HCT116 (cell line): ENCODE data around the gene AKR7A2.

Experiments
- CTCF ChIP-seq, 3 experiments: fragments of 200-600 bp in 1 of 3; sonication (generic) in 1 of 3; IDR thresholded peaks in 2 of 3; conservative IDR thresholded peaks in 1 of 3; 2 replicates each; pipeline ENCODE4 v1.5.1; 2012 to 2017; ENCODE audit warnings: low read depth in 2 of 3, low read length in 2 of 3, antibody characterized with exemption in 1 of 3, borderline replicate concordance in 1 of 3, control low read depth in 1 of 3, mild to moderate bottlenecking in 1 of 3, mixed read lengths in 1 of 3, mixed run types in 1 of 3, moderate library complexity in 1 of 3; ENCODE audit not compliant: insufficient read depth in 1 of 3
- POLR2AphosphoS5 ChIP-seq: IDR thresholded peaks from 2 replicates; pipeline ENCODE4 v1.6.1; 2011; ENCODE audit warnings: mild to moderate bottlenecking, low read depth, low read length, moderate library complexity
- YY1 ChIP-seq: IDR thresholded peaks from 2 replicates; pipeline ENCODE4 v1.6.1; 2011; ENCODE audit warnings: low read length, low read depth, moderate library complexity, mild to moderate bottlenecking; ENCODE audit not compliant: insufficient replicate concordance; ENCODE audit errors: extremely low read depth

DNA sequence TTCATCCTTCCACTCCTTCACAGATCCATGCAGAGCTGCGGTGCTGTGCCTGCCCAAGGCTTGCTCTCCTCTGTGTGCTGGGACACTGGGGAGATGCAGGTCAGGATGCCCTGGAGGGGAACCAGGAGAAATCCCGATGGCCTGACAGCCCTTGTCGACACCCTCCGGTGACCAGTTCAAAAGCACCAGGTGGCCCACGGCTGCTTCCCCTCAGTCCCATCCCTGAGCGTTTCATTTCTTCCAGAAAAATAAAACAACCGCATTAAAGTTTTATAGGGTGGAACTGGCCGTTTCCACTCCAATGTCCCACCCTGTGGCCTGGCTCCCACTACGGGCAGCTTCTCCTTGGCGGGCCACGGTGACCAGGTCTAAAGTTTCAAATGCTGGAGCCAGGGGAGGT, 48.5 kb upstream of the AKR7A2 start:
- TF ChIP-seq YY1 (no peak), POLR2AphosphoS5 (no peak), CTCF (IDR thresholded peaks at IDR 0.05 in 2 of 3, conservative IDR thresholded peaks at IDR 0.05 in 1 of 3; ENCODE audit: borderline replicate concordance in 1 of 3, insufficient read depth in 1 of 3, low read depth in 2 of 3, low read length in 2 of 3) (no peak)
